GM19023 (cell line): ENCODE measurements around the gene SIX3.

Experiments
- ATAC-seq: cut with Tn5 transposase; IDR thresholded peaks from one replicate; pipeline ENCODE4 v1.9.1; 2021; ENCODE audit warnings: mild to moderate bottlenecking, moderate library complexity; ENCODE audit not compliant: unreplicated experiment

The SIX3 gene

DNA sequence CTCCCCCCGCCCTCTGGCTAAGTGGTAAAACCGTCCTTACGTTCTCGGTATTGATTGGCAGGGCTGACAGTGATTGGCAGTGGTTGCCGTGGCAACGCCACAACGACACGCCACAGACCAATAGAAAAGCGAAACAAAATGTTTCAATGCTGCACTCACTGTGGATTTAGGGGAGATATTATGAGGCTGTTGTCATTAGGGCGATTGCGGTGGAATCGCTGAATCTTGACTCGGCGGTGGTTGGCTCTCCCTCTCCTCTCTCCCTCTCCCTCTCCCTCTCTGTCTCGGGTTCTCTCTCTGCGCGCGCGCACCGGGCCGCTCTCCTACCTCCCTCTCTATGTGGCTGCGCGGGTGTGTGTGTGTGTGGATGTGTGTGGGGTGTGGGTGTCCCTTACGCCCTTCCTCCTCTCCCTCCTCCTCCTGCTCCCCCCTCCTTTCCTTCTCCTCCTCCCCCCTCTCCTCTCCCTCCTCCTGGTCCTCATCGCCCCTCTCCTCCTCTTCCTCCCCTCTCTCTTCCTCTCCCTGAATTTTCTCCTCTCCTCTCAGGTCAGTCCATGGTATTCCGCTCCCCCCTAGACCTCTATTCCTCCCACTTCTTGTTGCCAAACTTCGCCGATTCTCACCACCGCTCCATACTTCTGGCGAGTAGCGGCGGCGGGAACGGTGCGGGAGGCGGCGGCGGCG is at the start of gene SIX3:
TSS of gene SIX3 (plus strand) at position 152 of the 684 bp plus-strand sequence. CDS start at position 555, 403 bp downstream.
- ATAC-seq: peak; percentile 56

DNA sequence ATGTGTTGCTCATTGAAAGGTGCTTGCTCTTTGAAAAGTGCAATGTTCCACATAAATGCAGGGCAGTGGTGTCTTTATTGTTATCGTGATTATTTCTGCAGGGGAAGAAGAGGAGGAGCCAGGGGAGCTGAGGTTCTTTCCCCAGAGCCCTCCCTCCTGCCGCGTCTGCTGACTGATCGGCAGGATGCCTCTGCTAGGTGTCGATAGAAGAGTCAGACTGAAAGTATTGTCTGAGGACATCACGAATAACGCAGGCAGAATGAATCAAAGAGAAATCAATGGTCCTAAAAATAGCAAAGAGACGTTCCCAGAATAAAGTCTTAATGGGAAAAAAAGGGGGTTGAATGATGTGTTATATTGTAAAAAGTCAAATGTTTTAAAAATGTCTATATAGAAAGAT is 47.4 kb upstream of the SIX3 start:
- ATAC-seq: no peak

DNA sequence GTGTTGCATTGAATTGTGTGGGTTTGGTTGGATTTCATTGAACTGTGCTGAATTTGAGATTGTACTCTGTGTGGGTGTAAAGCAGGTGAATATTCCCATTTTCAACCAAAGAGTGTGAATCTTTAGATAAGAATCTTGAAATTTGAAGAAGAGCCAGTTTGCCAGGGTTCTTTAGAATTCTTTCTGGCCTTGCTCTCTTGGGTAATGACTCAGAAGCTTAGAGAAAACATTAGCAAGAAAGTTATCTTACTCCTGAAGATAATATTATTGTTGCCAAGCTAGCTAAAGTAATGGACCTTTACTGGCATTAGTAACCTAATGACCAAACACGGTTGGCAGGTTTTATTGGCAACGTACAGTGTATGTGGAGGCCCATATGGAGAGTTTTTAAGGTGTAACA is 46.4 kb upstream of the SIX3 start:
- no peak for ATAC-seq

DNA sequence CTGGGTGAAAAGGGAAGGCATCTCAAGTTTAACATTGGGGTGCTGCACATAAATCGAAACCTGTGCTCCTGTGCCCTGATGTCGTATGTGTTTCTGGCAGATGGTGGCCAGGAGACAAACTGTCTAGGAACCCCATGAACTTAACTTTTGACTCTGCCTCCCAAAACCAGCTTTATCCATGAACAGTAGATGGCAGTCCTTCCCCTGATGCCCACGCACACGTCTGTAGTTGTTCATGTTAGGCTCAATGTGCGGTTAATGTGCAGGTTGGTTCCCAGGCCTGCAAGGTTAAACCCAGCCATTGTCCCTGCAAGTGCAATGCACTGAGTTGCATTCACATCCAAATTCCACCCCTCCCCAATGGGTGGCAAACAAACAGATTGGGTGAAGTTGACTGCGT is 44.1 kb upstream of the SIX3 start:
- ATAC-seq: no peak

DNA sequence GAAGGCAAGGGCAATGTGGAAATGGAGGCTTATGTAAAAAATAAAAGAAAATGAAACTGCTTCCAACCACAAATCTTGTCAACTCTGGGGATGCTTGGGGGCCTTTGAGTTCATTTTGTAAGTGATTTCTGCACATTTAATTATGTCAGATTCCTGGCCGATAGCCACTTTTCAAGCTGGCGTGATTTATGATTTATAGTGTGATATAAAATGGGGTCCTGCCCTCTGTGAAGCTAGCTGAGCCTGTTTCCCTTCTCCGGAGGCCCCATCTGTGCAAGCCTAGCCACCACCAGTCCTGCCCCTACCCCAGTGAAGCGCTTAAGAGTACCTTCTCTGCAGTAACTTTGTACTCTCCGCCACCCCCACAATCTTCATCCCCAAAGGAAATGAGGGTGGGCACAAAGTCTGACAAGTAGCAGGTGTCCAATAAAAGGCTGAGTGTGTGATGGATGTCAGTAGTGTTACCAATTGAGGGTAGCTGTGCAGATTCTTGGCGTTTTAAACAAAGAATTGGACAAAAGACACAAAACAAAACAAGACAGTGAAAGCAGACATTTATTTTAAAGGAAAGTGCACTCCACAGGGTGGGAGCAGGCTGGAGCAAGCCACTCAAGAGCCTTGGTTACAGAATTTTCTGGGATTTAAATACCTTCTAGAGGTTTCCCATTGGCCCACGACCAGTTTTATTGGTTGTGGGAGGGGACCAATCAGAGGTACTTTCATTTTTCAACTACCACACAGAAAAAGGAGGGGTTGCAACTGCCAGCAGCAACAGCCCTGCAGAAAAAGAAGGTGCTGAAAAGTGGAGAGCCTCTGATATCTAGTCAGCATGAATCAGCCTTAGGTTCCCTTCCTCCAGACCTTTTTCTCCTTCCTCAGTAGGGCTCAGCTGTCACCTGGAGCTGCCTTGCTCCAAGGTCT is 39.0 kb upstream of the SIX3 start:
- no peak for ATAC-seq

DNA sequence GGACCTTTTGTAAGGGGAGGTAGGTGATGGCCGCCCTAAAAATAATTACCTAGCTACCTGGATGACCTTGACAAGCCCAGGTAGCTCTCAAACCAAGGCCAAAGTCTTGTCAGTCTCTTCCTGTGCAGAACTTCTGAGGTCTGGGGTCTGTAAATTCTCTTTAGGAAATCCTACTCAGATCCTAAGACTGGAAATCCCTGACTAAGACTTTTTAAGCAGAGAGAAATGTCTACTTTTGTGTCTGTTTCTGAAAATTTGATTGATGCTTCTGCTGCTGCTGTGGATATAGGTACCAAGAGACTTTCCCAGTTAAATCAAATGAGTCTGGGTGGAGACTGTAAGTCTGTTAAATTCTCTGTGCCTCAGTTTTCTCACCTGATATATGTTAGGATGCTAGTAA is 36.9 kb upstream of the SIX3 start:
- no peak for ATAC-seq

DNA sequence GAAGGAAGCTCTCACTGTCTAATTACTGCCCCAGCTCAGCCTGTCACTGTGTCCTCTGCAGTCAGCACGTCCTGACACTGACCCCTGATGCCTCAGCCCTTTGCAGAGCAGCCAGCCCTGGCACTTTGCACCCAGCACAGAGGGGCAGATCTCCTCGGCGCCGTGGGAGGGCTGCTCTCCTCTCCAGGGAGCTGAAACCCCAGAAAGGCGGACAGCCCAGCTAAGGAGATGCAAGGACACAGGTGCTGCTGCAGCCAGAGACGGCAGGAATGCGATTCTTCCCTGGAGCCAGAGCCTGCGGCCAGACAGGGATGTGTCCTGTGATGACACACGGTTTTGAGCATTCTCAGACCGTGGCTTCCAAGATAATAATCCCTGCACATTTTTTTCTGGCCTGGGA is 34.5 kb upstream of the SIX3 start:
- no peak for ATAC-seq

DNA sequence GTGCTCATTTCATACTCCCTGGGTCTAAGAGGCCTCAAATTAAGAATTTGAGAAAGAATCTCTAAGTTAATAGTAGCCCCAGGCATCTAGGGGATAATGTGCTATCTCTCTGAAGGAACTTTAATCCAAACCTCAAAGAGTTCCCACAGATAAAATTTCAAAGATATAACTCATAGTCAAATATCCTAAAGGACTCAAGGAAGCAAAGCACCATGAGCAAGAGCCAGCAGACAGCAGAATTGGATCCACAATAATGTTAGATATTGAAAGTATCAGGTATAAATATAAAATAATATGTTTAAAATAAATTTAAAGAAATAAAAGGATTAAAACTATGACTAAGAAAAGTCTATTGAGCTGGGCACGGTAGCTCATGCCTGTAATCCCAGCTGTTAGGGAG is 31.7 kb upstream of the SIX3 start:
- no peak for ATAC-seq

DNA sequence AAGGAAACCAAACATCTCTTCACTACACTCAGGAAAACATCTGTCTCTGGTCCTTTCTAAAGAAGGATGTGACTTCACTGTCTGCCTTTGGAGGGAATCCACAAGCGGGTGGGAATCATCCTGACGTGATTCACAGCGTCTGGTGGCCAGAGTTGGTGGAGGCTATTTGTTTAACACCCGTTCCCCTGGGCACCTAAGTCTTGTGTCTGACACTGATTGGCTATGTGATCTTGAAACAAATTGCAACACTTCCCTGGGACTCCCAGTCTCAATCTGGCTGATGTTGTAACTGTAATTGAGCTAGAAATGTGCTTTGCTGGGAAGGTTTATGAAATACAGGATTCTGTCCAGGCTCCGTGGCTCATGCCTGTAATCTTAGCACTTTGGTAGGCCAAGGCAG is 28.8 kb upstream of the SIX3 start:
- no peak for ATAC-seq

DNA sequence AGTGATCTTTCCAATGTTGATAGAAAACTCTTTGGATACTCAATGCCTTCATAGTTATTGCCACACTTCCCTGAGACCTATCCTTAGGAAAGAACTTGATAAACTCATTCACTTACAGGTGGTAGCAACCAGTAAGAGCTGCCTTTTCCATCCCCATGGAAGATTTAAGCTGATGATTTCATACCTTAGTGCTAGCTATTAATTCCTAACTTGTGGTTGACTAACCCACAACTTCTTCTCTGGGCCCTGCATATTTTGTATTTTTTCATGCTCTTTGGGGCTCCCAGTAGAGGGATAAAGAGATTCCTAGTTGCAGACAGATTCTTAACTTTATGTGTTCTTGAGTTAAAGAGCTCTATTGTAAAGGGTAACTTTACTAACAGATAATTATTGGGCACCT is 25.2 kb upstream of the SIX3 start:
- ATAC-seq: no peak

DNA sequence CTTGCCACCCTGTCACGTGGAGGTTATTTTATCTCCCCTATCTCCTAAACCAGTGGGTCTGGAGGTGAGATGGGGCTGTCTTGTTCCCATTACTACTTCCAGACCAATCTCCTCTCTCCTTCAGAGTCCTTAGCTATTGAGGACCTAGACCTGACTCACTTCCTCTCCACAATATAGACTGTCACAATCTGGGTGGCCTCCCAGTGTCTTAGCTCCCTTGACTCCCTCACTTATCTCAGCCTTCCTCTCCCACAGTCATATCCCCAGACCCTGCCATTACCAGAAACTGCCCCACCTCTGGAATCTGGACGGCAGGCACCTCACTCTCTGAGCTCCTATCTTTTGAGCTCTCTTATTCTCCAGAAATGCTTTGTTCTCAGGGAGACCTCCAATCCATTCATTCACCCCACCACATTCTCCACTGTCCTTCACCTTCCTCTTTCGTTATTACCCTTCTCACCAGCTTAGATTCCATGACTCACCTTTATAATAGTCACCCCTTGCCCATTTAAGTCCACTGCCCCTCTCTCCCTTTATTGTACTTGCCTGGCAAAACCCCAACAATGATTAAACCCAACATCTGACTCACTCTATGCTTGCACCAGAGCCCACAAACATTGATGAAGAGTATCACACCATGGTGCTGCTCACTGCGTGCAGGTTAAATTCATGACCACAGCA is 23.3 kb upstream of the SIX3 start:
- no peak for ATAC-seq

DNA sequence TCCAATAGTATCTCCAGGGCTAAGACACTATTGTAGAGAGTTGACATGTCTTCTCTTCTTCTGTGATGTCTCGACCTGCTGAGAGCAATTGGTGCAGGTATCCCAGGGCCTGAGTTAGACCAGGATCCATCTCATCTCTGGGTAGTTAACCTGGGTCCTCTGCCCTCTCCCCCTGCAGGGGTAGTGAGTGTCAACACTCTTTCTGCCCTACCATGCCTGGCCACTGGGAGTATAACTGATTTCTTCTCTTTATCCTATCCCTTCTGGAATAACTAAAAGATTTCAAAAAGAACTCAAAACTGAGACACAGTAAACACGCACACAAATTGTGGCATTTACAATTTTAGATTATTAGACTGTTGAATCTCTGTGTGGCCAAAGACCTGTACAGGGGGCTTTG is 20.8 kb upstream of the SIX3 start:
- no peak for ATAC-seq

DNA sequence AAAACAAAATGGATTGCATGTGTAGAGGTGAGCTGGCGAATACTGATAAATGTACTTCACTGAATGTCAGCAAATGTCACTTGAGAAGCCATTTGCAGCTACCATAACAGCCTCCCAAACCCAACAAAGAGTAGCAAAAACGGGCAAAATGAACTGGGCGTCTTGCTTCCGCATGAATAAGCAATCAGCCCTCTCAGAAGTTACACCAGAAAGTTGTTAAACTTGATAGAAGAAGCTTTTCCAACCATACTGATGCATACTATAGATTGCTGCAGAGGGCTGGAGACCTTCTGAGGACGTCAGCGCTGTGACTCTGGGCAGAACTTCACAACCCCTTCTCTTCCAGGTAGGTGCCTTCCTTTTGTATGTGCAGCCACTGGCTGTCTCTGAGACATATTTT is 18.7 kb upstream of the SIX3 start:
- ATAC-seq: no peak

DNA sequence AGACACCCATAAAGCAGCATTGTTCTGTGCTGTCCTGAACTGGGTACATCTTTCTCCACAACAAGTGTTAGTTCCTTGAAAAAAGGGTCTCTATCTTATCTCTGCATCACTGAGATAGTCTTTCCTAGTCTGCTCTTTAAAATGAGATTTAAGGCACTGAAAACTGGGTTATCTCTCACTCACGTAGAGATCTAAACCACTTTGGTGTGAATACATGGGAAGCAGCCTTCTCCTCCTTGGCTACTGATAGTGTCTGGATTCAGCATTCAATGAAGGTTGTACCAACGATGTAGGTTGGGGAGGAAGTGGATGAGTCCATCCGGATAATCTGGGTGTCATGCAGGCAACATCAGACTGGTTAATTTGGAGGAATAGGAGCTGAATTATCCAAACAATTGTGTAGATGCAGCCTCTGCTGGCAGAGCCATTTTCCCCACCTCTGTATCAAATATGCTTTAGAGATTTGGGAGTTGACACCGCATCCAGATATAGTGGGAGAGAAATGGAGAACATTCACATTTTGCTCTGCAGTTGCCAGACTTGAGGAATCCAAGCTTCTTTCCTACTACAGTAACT is 15.9 kb upstream of the SIX3 start:
- ATAC-seq: no peak

DNA sequence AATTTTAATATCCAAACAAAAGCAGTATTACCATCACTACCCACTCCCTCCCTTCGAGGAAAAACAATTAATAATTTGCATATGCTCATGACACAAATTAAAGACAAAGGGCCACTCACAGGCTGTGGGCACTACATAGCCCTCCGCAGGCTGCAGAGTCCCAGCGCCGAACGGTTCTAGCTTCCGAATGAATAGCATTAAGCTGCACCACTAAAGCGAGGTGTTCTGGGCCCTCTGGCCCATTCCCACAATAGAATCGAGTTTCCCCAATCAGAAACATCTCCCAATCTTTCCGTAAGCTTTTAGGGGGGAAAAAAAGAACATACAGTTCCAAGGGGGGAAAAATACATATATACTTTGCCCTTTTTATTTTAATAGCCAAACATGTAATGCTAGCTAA is 14.5 kb upstream of the SIX3 start:
- no peak for ATAC-seq

DNA sequence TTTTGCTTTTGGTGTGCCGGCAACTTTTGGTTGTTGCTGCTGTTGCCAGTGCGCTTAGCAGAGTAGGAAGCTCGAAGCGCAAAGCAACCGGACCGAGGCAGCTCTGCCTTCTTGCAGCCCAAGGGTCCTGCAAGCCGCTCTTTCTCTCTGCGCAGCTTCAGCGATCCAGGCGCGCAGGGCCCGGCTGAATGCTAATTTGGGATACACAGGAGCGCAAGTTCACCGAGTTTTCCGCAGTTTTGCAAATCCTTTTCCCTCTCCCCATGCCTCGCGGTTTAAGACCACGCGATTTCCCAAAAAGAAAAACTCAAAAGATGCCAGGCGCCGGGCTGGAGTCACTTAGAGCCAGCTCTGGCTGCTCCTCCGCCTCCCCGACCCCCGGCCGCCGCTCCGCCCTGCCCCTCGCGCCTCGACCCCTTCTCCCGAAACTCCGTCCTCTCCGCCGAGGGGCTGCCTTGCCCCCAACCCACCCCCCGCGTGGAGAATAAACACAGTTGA is 13.5 kb upstream of the SIX3 start:
- no peak for ATAC-seq

DNA sequence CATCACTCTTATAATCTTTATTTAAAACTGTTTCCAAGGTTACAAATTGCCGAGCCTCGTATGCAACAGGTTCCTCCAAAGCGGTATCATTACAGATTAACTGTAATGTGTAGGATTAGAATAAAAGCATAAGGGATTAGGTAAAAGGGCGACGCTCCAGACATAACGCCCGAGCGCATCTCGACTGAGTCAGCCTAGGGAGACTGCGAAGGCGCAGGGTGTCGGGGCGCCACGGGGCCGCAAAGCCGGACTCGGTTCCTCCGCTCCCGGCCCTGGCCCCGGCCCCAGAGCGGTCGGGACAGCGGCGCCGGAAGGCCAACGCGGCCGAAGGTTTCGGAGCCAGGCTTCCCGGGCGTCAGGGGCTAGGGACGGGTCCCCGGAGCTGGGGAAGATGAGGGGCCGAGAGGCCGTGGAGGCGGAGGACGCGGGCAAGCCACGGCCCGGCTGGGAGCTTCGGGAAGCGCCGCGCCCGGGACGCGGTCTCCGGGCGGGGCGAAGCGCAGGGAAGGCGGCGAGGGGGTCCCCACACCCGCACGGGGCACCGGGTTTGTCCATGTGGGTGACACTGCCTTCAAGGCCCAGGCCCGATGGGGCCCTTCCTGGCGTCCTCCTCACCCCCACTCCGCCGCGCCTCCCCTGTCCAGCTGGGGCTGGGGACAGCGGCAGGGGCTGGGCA is 12.9 kb upstream of the SIX3 start:
- no peak for ATAC-seq

DNA sequence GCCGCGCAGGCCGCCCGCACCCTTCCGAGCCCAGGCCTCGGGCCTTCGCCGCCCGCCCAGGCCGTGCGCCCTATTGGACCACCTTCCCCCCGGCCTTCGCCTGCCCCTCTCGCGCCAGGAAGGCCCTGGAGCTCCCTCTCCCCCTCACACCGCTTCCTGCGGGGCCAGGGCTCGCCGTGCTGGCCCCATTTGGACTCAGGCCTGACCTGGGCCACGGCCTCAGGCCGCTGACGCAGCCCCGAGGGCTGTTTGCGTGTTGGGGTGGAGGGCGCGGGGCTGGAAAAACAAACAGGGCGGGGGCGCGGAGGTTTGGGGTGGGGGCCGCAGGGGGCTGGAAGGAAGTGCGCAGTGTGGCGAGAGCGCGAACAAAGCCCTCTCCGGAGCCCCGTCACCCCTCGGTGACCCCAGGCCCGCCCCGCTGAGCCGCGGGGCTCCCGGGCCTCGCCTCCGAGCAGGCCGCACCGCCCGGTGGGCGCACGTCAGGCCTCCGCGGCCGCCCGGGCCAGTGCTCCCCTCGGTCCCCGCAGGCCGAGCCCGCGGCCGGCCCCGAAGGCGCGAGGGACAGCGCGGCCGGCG is 12.3 kb upstream of the SIX3 start:
- no peak for ATAC-seq

DNA sequence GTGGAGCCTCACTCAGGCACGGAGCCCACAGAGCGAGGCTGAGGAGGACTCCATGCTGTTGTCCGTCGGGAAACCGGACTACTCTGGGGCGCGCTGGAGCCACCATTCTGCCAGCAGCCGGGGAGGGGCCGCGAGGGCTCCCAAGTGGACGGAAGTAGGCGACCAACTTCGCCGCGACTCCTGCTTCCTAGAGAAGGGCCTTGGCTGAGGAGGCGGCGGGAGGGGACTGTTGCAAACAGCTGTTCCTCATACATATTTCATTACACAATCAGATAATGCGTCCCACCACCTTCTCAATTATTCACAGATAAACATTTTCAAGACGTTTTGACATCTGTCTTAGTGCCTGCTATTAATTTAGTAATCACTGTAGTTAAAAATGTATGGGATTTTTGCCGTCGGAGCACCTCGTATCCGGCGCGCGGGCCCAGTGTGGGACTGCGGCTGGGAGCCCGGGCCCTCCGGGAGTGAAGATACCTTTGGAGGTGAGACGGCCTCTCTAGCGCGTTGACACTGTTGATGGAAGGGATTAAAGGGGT is 11.7 kb upstream of the SIX3 start:
- no peak for ATAC-seq
